ENCODE measurements around the gene BABAM1.

GRCh38 chr19:17304386-17305215 lies 37.4 kb downstream of the BABAM1 start:
- no peak for TF ChIP-seq POLR2A (IDR thresholded peaks at IDR 0.05)
- no peak for TF ChIP-seq CTCF (IDR thresholded peaks at IDR 0.05)
